Cardiac fibroblast (primary cell): Measurements from ENCODE around the gene SLC43A2.

Experiments
- DNase-seq, 2 donors: peaks; one replicate each; pipeline versions ENCODE4 v3.0.0 to v3.0.0-alpha.2; 2010; ENCODE audit warnings: low read depth in 2 of 2
- H3K4me3 ChIP-seq, 2 donors: replicated peaks in 1 of 2; 1 replicate in 1 of 2; 2 replicates in 1 of 2; pipeline ENCODE4 v1.5.1; 2011; ENCODE audit warnings: low read depth in 2 of 2, low read length in 2 of 2, mild to moderate bottlenecking in 2 of 2, moderate library complexity in 1 of 2
- TF ChIP-seq, protein P1 (sequence below): IDR thresholded peaks from one replicate; pipeline ENCODE4 v1.5.1; 2011; ENCODE audit warnings: low read depth, mild to moderate bottlenecking, low read length, inconsistent platforms

Gene SLC43A2

DNA sequence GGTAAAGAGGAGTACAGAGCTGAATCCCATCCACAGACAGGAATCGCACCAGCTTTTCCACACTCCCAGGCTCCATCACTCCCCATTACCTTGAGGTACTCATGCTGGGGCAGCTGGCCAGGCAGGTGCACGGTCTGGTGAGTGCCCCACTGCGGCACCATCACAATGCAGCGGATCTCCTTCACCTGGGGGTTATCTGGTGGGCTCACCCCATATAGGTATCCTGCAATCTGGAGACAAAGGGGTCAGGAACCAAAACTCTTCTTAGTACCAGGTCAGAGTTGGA lies 22.9 kb upstream of the SLC43A2 start:
- TF ChIP-seq, protein P1, sequence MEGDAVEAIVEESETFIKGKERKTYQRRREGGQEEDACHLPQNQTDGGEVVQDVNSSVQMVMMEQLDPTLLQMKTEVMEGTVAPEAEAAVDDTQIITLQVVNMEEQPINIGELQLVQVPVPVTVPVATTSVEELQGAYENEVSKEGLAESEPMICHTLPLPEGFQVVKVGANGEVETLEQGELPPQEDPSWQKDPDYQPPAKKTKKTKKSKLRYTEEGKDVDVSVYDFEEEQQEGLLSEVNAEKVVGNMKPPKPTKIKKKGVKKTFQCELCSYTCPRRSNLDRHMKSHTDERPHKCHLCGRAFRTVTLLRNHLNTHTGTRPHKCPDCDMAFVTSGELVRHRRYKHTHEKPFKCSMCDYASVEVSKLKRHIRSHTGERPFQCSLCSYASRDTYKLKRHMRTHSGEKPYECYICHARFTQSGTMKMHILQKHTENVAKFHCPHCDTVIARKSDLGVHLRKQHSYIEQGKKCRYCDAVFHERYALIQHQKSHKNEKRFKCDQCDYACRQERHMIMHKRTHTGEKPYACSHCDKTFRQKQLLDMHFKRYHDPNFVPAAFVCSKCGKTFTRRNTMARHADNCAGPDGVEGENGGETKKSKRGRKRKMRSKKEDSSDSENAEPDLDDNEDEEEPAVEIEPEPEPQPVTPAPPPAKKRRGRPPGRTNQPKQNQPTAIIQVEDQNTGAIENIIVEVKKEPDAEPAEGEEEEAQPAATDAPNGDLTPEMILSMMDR, result no peak
- H3K4me3 ChIP-seq, result no peak overlapping the region
- no peak for DNase-seq

DNA sequence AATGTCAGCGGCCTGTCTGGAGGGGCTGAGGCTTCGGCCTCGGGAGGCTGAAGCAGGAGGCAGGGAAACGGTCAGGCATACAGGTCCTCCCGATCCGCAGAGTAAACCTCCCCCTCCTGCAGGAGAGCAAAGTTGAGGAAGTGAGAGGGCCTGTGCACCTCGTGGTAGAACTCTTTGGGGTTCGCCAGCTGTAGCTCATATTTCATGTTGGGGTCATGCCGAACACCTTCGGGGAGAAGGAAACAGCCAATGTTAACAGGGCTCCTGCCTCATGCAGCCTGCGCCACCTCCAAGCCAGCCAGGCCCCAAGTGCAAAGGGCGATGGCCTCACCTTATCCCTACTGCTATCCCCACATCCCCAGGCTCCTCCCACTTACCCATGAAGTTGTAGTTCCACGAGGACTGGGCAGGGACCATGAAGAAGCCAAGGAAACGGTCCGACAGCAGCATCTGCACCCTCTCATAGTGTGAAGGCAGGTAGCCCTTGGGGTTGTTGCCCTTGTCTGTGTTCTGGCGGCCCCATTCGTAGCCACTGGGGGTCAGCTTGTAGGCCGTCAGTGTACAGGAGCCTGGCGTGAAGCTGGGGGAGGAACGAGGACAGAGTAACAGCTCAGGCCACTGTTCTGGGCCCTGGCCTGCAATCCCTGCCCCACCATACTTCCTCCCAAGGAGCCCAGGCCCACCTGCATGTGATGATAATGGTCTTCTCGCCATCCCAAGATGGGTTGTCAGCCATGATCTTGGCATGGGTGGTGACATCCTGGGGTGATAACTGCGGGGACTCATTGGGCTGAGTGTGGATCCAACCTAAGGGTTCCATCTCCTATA lies 22.3 kb upstream of the SLC43A2 start:
- no peak for DNase-seq
- TF ChIP-seq, protein P1, result no peak
- no peak overlapping the region for H3K4me3 ChIP-seq

DNA sequence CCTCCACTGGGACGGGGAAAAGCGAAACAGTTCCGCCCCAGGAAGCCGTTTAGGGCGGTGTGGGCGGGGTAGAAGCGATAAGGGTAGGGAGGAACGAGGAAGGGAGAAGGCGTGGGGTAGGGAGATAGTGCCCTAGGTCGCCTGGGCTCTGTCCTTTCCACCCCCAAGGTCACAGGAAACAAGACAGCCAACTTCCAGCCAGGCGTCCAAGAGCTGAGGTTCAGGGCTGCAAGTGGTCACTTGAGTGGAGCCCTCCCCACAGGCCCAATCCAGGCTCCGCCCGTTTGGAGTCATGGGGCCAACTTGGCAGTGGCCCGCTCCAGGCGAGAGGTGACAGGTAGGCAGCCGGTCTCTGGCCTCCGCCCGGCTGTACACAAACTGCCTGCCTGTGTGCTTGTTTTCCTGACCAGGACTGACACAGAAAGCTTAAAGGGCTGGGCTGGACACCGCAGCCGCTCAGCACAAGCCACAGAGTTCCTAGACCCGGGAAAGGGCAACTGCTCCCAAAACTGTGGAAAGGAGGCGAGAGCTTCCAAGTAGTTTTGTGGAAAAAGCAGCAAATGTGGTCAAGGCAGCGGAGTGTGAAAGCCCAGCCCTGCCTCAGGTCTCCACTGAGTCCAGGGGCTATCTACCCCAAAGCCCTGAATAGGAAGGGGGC lies 21.3 kb upstream of the SLC43A2 start, which contains the start of gene RILP:
Gene RILP (minus strand): TSS at position 23 of the 658 bp plus-strand sequence. CDS start 62 bp downstream, outside the sequence.
- peak; percentile 57 to 62 for DNase-seq

DNA sequence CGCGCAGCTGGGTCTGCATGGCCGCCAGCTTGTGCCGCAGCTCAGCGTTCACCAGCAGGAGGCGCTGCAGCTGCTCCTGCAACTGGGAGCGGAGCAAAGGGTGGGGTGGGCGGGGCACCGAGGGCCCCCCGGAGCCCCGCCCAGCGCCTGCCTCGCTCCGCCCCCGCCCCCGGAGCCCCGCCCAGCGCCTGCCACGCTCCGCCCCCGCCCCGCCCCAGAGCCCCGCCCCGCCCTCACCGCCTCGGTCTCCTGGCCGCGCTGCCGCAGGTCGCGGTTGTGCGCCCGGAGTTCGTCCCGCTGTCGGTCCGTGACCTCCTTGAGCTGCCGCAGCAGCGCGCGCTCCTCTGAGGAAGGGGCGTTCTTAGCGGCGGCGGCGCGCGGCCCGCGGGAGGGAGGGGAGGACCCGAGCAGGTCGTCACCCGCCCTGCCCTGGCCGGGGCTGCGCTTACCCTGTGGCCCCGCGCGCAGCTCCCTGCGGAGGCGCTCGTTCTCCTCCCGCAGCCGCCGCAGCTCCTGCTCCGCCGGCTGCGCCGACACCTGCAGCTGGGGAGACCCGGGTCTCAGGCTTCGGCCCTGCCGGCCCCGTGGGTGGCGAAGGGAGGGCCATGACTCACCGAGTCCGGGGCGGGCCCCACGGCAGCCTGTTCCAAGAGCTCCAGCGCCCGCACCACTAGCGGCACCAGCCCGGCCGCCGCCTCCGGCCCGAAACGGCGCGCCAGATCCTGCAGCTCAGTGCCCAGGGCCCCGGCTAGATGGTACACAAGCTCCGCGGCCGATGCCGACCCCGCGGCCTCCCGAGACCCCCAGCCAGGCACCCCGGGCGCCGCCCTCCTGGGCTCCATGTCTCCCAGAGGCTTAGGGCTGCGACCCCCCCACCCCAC lies 20.6 kb upstream of the SLC43A2 start:
- peak; percentile 94 to 97 for DNase-seq
- peak overlapping the region; percentile 44 to 63 for H3K4me3 ChIP-seq

More for the DNA sequence above, 21.3 kb upstream of the SLC43A2 start, which contains the start of gene RILP:
- TF ChIP-seq, protein P1, result no peak
- H3K4me3 ChIP-seq, result peak within 1 kb of the TSS; percentile 44 to 63

DNA sequence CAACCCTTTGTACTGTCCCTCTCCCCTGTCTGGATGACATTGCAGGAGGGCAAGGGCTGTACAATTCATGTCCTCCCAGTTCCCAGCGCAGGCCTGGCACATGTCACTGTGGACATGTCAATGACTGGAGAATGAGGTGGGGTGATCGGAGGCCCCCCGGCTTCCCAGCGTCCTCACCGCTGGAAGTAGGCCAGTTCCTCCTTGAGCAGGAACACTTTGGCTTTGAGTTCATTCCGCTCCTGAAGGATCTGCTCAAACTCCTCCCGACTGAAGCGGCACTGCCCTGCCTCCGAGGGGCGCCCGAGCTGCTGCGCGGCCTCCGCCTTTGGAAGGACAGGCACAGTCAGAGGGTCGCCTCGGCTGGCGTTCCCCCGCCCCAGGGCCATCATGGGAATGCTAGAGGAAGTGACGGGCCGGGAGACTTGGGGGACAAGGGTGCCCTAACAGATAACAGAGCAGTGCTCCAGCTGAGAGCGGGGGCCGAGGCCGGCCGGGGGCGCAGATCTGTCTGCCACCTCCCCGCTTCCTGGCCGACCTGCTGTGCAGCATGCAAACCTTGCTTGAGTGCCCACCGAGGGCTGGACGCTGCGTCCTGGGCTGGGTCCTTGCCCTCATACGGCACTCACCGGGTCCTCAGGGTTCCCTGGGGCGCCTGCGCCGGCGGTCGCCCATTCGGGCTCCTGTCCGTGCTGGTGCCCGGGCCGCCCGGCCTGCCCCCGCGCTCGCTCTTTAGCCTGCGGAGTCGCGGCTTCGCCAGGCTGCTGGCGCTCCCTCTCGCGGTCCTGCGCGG lies 19.7 kb upstream of the SLC43A2 start:
- TF ChIP-seq, protein P1, result no peak
- DNase-seq, result peak; percentile 32 to 42
- H3K4me3 ChIP-seq, result peak overlapping the region; percentile 45 to 56

More for the DNA sequence above, 20.6 kb upstream of the SLC43A2 start:
- TF ChIP-seq, protein P1, result peak; percentile 75

DNA sequence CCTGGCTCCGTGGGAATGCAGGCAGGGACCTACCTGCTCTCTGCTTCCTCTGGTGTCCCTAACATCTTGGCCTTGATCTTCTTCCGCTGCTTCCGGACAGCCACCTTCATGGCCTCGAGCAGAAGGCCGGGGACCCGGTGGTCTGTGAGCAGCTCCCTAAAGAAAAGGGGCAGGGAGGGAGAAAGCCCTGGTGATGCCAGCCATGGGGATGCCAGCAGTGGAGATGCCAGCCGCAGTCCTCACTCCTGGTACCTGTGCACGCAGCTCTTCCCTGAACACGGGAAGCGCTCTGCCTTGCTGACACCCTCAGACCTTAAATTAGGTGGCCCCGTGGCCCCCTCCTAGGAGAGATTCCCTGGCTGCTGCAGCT lies 19.2 kb upstream of the SLC43A2 start:
- no peak overlapping the region for H3K4me3 ChIP-seq
- DNase-seq, result no peak
- TF ChIP-seq, protein P1, result no peak
